IPS-18a (cell line): ENCODE results near the gene NDUFV3.
A peak's percentile ranks its signal among the peaks of the same experiment; 100 is the strongest.
"Not testable (repeated sequence)": the region's sequence is repeated elsewhere in the genome, so short reads cannot be mapped to it uniquely, and the experiment has no call there.

Experiments
- H3K27ac ChIP-seq: one replicate; pipeline ENCODE4 v1.5.1; 2013; ENCODE audit warnings: low read length
- H3K27me3 ChIP-seq: one replicate; pipeline ENCODE4 v1.6.1; 2013; ENCODE audit warnings: mild to moderate bottlenecking, low read length; ENCODE audit not compliant: control insufficient read depth, insufficient read depth
- H3K36me3 ChIP-seq: one replicate; pipeline ENCODE4 v1.6.1; 2013; ENCODE audit warnings: low read depth, low read length; ENCODE audit not compliant: control insufficient read depth
- H3K4me1 ChIP-seq: one replicate; pipeline ENCODE4 v1.6.1; 2013; ENCODE audit warnings: low read depth, low read length; ENCODE audit not compliant: control insufficient read depth
- H3K4me3 ChIP-seq: one replicate; pipeline ENCODE4 v1.5.1; 2013; ENCODE audit warnings: low read length
- H3K9ac ChIP-seq: one replicate; pipeline ENCODE4 v1.6.1; 2013; ENCODE audit warnings: mild to moderate bottlenecking, low read length, moderate library complexity
- H3K9me3 ChIP-seq: one replicate; pipeline ENCODE4 v1.6.1; 2013; ENCODE audit warnings: low read depth, low read length; ENCODE audit not compliant: control insufficient read depth

NDUFV3 gene

DNA sequence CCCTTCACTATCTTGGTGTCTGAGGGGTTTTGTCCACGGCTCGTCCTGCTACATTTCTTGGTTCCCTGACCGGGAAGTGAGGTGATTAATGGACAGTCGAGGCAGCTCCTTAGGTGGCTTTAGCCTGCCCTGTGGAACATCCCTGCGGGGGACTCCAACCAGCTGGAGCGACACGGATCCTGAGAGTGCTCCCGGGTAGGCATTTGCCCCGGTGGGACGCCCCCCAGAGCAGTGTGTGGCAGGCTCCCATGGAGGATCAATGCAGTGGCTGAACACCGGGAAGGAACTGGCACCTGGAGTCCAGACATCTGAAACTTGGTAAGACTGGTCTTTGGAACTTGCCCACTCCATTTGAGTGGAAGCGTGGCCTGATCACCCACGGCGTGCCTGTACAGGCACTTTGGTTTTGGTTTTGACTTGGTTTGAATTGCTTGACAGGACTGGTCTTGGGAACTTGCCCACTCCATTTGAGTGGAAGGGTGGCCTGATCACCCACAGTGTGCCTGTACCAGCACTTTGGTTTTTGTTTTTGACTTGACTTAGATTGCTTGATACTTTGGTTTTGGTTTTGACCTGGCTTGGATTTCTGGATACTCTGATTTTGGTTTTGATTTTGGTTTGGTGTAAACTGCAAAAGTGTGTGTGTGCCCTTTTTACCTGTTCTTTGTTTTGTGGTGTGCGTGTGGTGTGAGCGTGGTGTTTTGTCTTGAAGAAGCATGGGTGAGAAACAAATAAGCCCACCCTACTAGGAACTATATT is 39.4 kb downstream of the NDUFV3 start:
- H3K9ac ChIP-seq, H3K9me3 ChIP-seq, H3K27me3 ChIP-seq, H3K4me3 ChIP-seq, H3K27ac ChIP-seq, H3K36me3 ChIP-seq: not testable (repeated sequence)
- H3K4me1 ChIP-seq = peaks cover 19% of the 10 kb centered on the region

DNA sequence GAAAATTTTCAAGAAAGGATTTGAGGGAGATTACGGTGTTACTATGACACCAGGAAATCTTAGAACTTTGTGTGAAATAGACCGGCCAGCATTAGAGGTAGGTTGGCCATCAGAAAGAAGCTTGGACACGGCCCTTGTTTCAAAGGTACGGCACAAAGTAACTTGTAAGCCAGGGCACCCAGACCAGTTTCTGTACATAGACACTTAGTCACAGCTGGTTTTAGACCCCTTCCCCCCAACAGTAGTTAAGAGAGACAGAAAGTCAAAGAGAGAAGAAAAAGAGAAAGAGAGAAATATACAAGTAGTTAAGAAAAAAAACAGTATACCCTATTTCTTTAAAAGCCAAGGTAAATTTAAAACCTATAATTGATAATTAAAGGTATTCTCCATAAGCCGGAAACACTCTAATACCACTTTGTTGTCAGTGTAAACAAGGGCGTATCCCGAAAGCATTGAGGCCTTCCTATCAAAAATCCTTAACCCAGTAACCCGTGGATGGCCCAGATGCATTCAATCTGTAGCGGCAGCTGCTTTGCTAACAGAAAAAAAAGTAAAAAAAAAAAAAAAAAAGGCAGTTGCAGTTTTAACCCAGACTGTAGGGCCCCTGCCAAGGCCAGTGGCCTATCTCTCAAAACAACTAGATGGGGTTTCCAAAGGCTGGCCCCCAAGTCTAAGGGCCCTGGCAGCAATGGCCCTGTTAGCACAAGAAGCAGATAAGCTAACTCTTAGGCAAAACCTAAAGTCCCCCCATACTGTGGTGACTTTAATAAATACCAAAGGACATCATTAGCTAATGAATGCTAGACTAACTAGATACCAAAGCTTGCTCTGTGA is 40.2 kb downstream of the NDUFV3 start:
- not testable (repeated sequence) for H3K4me3 ChIP-seq, H3K9ac ChIP-seq, H3K27ac ChIP-seq, H3K9me3 ChIP-seq, H3K27me3 ChIP-seq, H3K36me3 ChIP-seq
- H3K4me1 ChIP-seq = peaks cover 20% of the 10 kb centered on the region

DNA sequence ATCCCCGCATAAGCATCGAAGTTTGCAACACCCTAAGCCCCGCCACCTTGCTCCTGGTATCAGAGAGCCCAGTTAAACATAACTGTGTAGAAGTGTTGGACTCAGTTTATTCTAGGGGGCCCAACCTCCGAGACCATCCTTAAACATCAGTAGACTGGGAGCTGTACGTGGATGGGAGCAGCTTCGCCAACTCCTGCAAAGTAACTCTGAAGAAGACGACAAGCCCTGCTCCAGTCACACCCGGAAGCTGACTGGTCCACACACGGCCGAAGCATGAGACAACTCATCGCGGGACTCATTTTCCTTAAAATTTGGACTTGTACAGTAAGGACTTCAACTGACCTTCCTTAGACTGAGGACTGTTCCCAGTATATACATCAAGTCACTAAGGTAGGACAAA is 40.9 kb downstream of the NDUFV3 start:
- not testable (repeated sequence) for H3K9ac ChIP-seq, H3K36me3 ChIP-seq, H3K9me3 ChIP-seq, H3K27me3 ChIP-seq, H3K27ac ChIP-seq, H3K4me3 ChIP-seq
- peaks cover 20% of the 10 kb centered on the region for H3K4me1 ChIP-seq

DNA sequence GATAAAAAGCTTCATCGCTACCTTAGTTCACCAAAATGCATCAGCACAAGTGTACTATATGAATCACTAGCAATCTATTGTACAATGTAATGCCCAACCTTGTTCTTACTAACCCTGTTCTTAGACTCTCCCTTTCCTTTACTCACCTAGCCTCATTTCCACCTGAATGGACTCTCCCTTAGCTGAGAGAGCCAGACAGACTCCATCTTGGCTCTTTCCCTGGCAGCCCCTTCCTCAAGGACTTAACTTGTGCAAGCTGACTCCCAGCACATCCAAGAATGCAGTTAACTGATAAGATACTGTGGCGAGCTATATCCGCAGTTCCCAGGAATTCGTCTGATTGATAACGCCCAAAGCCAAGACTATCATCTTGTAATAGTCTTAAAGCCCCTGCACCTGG is 43.3 kb downstream of the NDUFV3 start:
- H3K4me1 ChIP-seq = peaks cover 20% of the 10 kb centered on the region
- not testable (repeated sequence) for H3K9ac ChIP-seq, H3K36me3 ChIP-seq, H3K27me3 ChIP-seq, H3K27ac ChIP-seq, H3K4me3 ChIP-seq, H3K9me3 ChIP-seq

DNA sequence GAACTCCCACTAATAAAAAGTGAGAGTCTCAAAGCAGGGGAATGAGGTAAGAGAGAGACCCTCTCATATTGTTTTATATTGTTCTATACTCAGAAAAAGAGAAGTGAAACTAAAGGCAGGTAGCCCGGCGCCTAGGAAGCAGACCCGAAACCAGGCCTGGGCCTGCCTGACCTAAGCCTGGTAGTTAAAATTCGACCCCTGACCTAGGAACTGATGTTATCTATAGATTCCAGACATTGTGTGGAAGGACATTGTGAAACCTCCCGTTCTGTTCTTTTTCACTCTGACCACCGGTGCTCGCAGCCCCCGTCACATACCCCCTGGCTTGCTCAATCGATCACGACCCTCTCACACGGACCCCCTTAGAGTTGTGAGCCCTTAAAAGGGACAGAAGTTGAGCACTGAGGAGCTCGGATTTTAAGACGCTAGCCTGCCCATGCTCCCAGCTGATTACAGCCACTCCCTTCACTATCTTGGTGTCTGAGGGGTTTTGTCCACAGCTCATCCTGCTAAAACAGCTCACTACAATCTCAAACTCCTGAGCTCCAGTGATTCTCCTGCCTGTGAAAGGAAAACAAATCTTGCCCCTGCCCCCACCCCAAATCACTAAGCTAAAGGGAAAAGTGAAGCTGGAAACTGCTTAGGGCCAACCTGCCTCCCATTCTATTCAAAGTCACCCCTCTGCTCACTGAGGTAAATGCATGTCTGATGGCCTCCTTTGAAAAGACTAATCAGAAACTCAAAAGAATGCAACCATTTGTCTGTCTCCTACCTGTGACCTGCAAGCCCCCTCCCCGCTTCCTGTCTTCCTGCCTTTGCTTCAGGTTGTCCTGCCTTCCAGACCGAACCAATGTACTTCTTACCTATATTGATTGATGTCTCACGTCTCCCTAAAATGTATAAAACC is 44.2 kb downstream of the NDUFV3 start:
- not testable (repeated sequence) for H3K27me3 ChIP-seq, H3K36me3 ChIP-seq, H3K9me3 ChIP-seq
- H3K4me3 ChIP-seq = peak overlapping the region; percentile 3
- H3K4me1 ChIP-seq = peaks cover 15% of the 10 kb centered on the region
- peak overlapping the region; percentile 27 for H3K9ac ChIP-seq
- H3K27ac ChIP-seq = peak overlapping the region; percentile 49

DNA sequence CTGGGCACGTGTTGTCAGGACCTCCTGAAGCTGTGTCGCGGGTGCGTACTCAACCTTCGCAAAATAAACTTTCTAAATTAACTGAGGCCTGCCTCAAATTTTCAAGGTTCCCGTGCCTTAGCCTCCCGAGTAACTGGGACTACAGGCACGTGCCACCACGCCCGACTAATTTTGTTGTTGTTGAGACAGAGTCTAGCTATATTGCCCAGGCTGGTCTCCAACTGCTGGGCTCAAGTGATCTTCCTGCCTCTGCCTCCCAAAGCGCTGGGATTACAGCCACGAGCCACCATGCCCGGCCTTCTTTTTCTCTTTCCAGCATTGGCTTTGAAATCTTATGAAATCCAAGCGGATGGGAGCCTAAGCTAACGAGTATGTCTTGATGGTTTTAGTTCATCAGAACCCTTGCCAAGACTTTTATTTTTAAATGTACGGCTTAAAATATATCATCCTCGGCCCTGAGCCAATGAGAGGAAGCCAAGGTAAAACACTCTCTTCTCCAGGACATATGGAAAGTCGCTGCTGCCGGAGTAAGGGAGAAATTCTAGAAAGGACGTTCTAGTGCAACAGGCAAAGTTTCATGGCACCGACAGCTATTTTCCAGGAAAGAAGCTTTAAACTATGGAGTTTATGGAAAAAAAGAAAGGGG is 45.0 kb downstream of the NDUFV3 start:
- Histone ChIP-seq H3K27ac (peak overlapping the region; percentile 3), H3K9ac (no peak overlapping the region), H3K4me1 (peaks cover 15% of the 10 kb centered on the region), H3K4me3 (no peak overlapping the region), H3K27me3 (no peaks in the 10 kb centered on the region), H3K9me3 (no peaks in the 10 kb centered on the region), H3K36me3 (no peaks in the 10 kb centered on the region)

DNA sequence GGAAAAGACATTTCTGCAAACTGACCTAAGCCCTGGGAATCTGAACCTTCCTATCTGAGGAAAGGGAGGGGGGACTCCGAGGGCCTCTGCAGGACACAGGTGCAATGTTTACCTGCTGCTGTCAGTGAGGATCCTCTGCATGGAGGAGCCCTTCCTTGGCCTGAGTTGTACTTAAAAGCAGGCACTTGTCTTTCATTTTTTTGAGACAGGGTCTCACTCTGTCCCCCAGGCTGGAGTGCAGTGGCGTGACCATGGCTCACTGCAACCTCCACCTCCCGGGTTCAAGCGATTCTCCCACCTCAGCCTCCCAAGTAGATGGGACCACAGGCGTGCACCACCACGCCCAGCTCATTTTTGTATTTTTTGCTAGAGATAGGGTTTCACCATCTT is 45.5 kb downstream of the NDUFV3 start:
- H3K27me3 ChIP-seq, H3K9ac ChIP-seq, H3K27ac ChIP-seq, H3K9me3 ChIP-seq, H3K36me3 ChIP-seq, H3K4me3 ChIP-seq: not testable (repeated sequence)
- peaks cover 15% of the 10 kb centered on the region for H3K4me1 ChIP-seq

DNA sequence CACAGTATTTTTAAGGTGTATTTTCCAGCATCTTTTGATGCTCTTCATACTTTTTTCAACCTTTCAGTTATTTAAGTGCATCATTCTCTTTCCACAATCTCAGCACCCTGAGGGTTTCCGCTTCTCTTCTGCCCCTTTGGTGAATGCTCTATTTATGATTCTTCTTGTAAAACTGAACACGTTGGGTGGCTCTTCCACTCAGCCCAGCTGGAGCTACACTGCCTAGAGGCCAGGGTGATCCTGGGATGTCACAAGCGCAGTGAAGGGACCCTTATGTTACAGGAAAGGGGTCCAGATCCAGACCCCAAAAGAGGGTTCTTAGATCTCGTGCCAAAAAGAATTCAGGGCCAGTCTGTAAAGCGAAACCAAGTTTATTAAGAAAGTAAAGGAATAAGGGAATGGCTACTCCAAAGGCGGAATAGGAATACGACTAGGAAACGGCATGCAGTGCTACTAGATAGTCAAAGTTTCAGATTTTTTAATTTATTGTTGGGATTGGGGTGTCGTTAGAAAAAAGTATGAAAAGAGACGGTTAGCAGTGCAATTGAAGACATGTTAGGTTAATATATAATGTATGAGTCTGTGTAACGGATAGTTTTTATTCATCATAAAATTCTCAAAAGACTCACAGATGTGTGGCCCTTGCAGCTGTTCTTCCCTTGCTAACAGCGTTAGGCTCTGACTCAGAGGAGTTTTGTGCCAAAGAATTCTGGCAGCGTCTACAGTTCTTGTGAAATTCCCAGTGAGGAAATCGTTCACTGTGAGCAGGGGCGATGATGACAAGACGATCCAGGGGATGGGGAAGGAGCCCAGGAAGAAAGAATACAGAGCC is 46.7 kb downstream of the NDUFV3 start:
- H3K4me1 ChIP-seq = peaks cover 15% of the 10 kb centered on the region
- H3K36me3 ChIP-seq = no peaks in the 10 kb centered on the region
- H3K9ac ChIP-seq = no peak overlapping the region
- no peaks in the 10 kb centered on the region for H3K27me3 ChIP-seq
- no peaks in the 10 kb centered on the region for H3K9me3 ChIP-seq
- no peak overlapping the region for H3K27ac ChIP-seq
- no peak overlapping the region for H3K4me3 ChIP-seq

DNA sequence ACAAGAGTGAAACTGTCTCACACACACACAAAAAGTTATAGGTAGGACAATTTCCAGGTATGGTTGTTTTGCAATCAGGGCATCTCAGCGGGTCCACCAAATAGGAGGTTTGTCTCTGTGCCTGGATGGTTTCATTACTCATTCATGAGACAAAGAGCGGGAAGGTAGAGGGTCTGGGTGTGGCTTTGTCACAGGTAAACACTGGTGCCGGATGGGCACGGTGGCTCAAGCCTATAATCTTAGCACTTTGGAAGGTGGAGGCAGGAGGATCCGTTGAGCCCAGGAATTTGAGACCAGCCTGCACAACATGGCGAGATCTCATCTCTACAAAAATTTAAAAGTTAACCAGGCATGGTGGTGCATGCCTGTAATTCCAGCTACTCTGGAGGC is 48.6 kb downstream of the NDUFV3 start:
- Histone ChIP-seq H3K27ac (no peak overlapping the region), H3K4me3 (no peak overlapping the region), H3K4me1 (peaks cover 8% of the 10 kb centered on the region), H3K27me3 (no peaks in the 10 kb centered on the region), H3K36me3 (no peaks in the 10 kb centered on the region), H3K9me3 (no peaks in the 10 kb centered on the region), H3K9ac (no peak overlapping the region)

DNA sequence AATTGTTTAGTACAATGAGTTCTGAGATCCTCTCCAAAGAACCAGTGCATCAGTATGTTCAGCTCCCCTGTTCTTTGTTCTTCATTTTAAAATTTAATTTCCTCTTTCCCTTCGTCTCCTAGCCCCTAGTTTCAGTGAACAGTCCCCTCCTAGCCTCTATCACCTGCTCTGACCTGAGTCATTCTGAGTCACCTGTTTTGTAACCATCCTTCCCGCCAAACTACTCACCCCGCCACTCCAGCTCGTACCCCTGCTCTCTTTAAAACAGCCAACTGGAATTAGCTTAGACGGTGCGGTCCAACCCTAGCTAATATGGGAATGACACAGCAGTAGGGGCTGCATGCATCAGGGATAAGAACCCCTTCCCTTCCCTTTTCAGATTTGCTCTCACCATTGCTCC is 49.1 kb downstream of the NDUFV3 start:
- no peaks in the 10 kb centered on the region for H3K27me3 ChIP-seq
- H3K4me3 ChIP-seq = no peak overlapping the region
- peaks cover 4% of the 10 kb centered on the region for H3K4me1 ChIP-seq
- no peaks in the 10 kb centered on the region for H3K9me3 ChIP-seq
- H3K9ac ChIP-seq = no peak overlapping the region
- no peak overlapping the region for H3K27ac ChIP-seq
- no peaks in the 10 kb centered on the region for H3K36me3 ChIP-seq
